Measurements from ENCODE around the gene LRRC57.
A peak's percentile ranks its signal among the peaks of the same experiment; 100 is the strongest.

Gene LRRC57

GRCh38 chr15:42592716-42593115, 44.1 kb upstream of the LRRC57 start:
- no peak overlapping the region for H3K23ac ChIP-seq (ENCODE audit: low read length in 2 of 2)
- H3K4me2 ChIP-seq (ENCODE audit: low read length, poor library complexity, severe bottlenecking) = no peak overlapping the region
- no peaks in the 10 kb centered on the region for H3K9me3 ChIP-seq (ENCODE audit: control insufficient read depth, low read length)
- H2BK15ac ChIP-seq (ENCODE audit: low read depth, poor library complexity, severe bottlenecking) = no peak overlapping the region
- H4K91ac ChIP-seq (ENCODE audit: low read length) = no peak overlapping the region
- no peak for DNase-seq
- H2AK5ac ChIP-seq (ENCODE audit: low read length, severe bottlenecking) = no peak overlapping the region
- H3K18ac ChIP-seq (ENCODE audit: low read depth in 1 of 2, low read length in 2 of 2) = no peak overlapping the region
- no peak overlapping the region for H2BK5ac ChIP-seq (ENCODE audit: low read depth, low read length, poor library complexity, severe bottlenecking)
- no peaks in the 10 kb centered on the region for H3K27me3 ChIP-seq (ENCODE audit: control insufficient read depth in 1 of 2, insufficient read depth in 1 of 2, low read length in 2 of 2)
- no peak overlapping the region for H3K27ac ChIP-seq (ENCODE audit: low read length, poor library complexity, severe bottlenecking)
- no peak overlapping the region for H3K14ac ChIP-seq (ENCODE audit: low read length in 2 of 2)
- no peak overlapping the region for H2BK12ac ChIP-seq (ENCODE audit: low read length in 2 of 2)
- no peak overlapping the region for H4K8ac ChIP-seq (ENCODE audit: low read length)
- 98% methylated on average over 3 of the region's 3 CpGs for WGBS
- peak overlapping the region; percentile 85 for H3K9ac ChIP-seq (ENCODE audit: low read length)
- H3K36me3 ChIP-seq (ENCODE audit: control insufficient read depth in 1 of 2, insufficient read depth in 2 of 2, low read depth in 1 of 2, low read length in 2 of 2) = peaks cover 0 to 2% of the 10 kb centered on the region in 2 experiments
- H3K79me1 ChIP-seq (replicated peaks; ENCODE audit: low read length, poor library complexity, severe bottlenecking) = peaks cover 24% of the 10 kb centered on the region
- no peak overlapping the region for H2BK120ac ChIP-seq (ENCODE audit: low read depth, low read length)
- no peak overlapping the region for H3K4ac ChIP-seq (ENCODE audit: low read depth in 1 of 2, low read length in 2 of 2)
- H3K4me1 ChIP-seq (ENCODE audit: control insufficient read depth, insufficient read depth, low read depth, low read length) = no peaks in the 10 kb centered on the region
- no peak overlapping the region for H2AFZ ChIP-seq (ENCODE audit: low read depth, low read length)
- H3K4me3 ChIP-seq (ENCODE audit: insufficient read depth in 1 of 2, low read depth in 1 of 2, low read length in 2 of 2) = peak overlapping the region in 1 of 2 experiments; percentile 45

- Histone ChIP-seq H2BK5ac (ENCODE audit: low read depth, low read length, poor library complexity, severe bottlenecking) (no peak overlapping the region), H2BK120ac (ENCODE audit: low read depth, low read length) (no peak overlapping the region)
Measured at GRCh38 chr15:42591238-42591934, 42.8 kb upstream of the LRRC57 start.

GRCh38 chr15:42590619-42591237, 42.1 kb upstream of the LRRC57 start:
- no peak for DNase-seq
- no peak overlapping the region for H2BK15ac ChIP-seq (ENCODE audit: low read depth, poor library complexity, severe bottlenecking)
- peaks cover 20% of the 10 kb centered on the region for H3K79me1 ChIP-seq (replicated peaks; ENCODE audit: low read length, poor library complexity, severe bottlenecking)
- peaks cover 6 to 8% of the 10 kb centered on the region in 2 experiments for H3K36me3 ChIP-seq (ENCODE audit: control insufficient read depth in 1 of 2, insufficient read depth in 2 of 2, low read depth in 1 of 2, low read length in 2 of 2)
- no peak overlapping the region for H2AFZ ChIP-seq (ENCODE audit: low read depth, low read length)
- H3K23ac ChIP-seq (ENCODE audit: low read length in 2 of 2) = no peak overlapping the region
- no peak overlapping the region for H2BK5ac ChIP-seq (ENCODE audit: low read depth, low read length, poor library complexity, severe bottlenecking)
- no peak overlapping the region for H4K8ac ChIP-seq (ENCODE audit: low read length)
- H3K27ac ChIP-seq (ENCODE audit: low read length, poor library complexity, severe bottlenecking) = no peak overlapping the region
- H3K4me1 ChIP-seq (ENCODE audit: control insufficient read depth, insufficient read depth, low read depth, low read length) = peaks cover 2% of the 10 kb centered on the region
- H3K4me2 ChIP-seq (ENCODE audit: low read length, poor library complexity, severe bottlenecking) = no peak overlapping the region
- H4K91ac ChIP-seq (ENCODE audit: low read length) = no peak overlapping the region
- no peak overlapping the region for H3K14ac ChIP-seq (ENCODE audit: low read length in 2 of 2)
- H3K27me3 ChIP-seq (ENCODE audit: control insufficient read depth in 1 of 2, insufficient read depth in 1 of 2, low read length in 2 of 2) = no peaks in the 10 kb centered on the region
- WGBS = 96% methylated on average over 5 of the region's 5 CpGs
- no peak overlapping the region for H3K18ac ChIP-seq (ENCODE audit: low read depth in 1 of 2, low read length in 2 of 2)
- H2BK120ac ChIP-seq (ENCODE audit: low read depth, low read length) = no peak overlapping the region
- H2BK12ac ChIP-seq (ENCODE audit: low read length in 2 of 2) = no peak overlapping the region
- H3K9ac ChIP-seq (ENCODE audit: low read length) = no peak overlapping the region
- no peak overlapping the region for H3K4me3 ChIP-seq (ENCODE audit: insufficient read depth in 1 of 2, low read depth in 1 of 2, low read length in 2 of 2)
- no peaks in the 10 kb centered on the region for H3K9me3 ChIP-seq (ENCODE audit: control insufficient read depth, low read length)
- no peak overlapping the region for H3K4ac ChIP-seq (ENCODE audit: low read depth in 1 of 2, low read length in 2 of 2)
- H2AK5ac ChIP-seq (ENCODE audit: low read length, severe bottlenecking) = no peak overlapping the region

More at GRCh38 chr15:42591238-42591934, 42.8 kb upstream of the LRRC57 start:
- over 99% methylated on average over 7 of the region's 10 CpGs for WGBS
- Histone ChIP-seq H4K8ac (ENCODE audit: low read length) (no peak overlapping the region), H4K91ac (ENCODE audit: low read length) (no peak overlapping the region), H3K27ac (ENCODE audit: low read length, poor library complexity, severe bottlenecking) (no peak overlapping the region), H3K4me1 (ENCODE audit: control insufficient read depth, insufficient read depth, low read depth, low read length) (no peaks in the 10 kb centered on the region), H3K23ac (ENCODE audit: low read length in 2 of 2) (no peak overlapping the region), H3K14ac (ENCODE audit: low read length in 2 of 2) (no peak overlapping the region), H3K4ac (ENCODE audit: low read depth in 1 of 2, low read length in 2 of 2) (no peak overlapping the region), H3K36me3 (ENCODE audit: control insufficient read depth in 1 of 2, insufficient read depth in 2 of 2, low read depth in 1 of 2, low read length in 2 of 2) (peaks cover 2% of the 10 kb centered on the region in 2 experiments), H2BK12ac (ENCODE audit: low read length in 2 of 2) (no peak overlapping the region), H3K18ac (ENCODE audit: low read depth in 1 of 2, low read length in 2 of 2) (no peak overlapping the region), H3K9ac (ENCODE audit: low read length) (no peak overlapping the region), H3K4me2 (ENCODE audit: low read length, poor library complexity, severe bottlenecking) (no peak overlapping the region), H2BK15ac (ENCODE audit: low read depth, poor library complexity, severe bottlenecking) (no peak overlapping the region), H3K9me3 (ENCODE audit: control insufficient read depth, low read length) (no peaks in the 10 kb centered on the region), H3K4me3 (ENCODE audit: insufficient read depth in 1 of 2, low read depth in 1 of 2, low read length in 2 of 2) (no peak overlapping the region), H3K79me1 (replicated peaks; ENCODE audit: low read length, poor library complexity, severe bottlenecking) (peaks cover 21% of the 10 kb centered on the region), H2AFZ (ENCODE audit: low read depth, low read length) (no peak overlapping the region), H2AK5ac (ENCODE audit: low read length, severe bottlenecking) (no peak overlapping the region), H3K27me3 (ENCODE audit: control insufficient read depth in 1 of 2, insufficient read depth in 1 of 2, low read length in 2 of 2) (no peaks in the 10 kb centered on the region)
- peak; percentile 43 for DNase-seq

- H3K9me3 ChIP-seq (ENCODE audit: control insufficient read depth, low read length) = no peaks in the 10 kb centered on the region
- no peaks in the 10 kb centered on the region for H3K27me3 ChIP-seq (ENCODE audit: control insufficient read depth in 1 of 2, insufficient read depth in 1 of 2, low read length in 2 of 2)
- peaks cover 14% of the 10 kb centered on the region for H3K79me1 ChIP-seq (replicated peaks; ENCODE audit: low read length, poor library complexity, severe bottlenecking)
- H3K9ac ChIP-seq (ENCODE audit: low read length) = no peak overlapping the region
- H4K91ac ChIP-seq (ENCODE audit: low read length) = no peak overlapping the region
- no peak overlapping the region for H3K23ac ChIP-seq (ENCODE audit: low read length in 2 of 2)
- peaks cover 7% of the 10 kb centered on the region for H3K4me1 ChIP-seq (ENCODE audit: control insufficient read depth, insufficient read depth, low read depth, low read length)
- H2AFZ ChIP-seq (ENCODE audit: low read depth, low read length) = no peak overlapping the region
- H2AK5ac ChIP-seq (ENCODE audit: low read length, severe bottlenecking) = peak overlapping the region; percentile 31
- H2BK5ac ChIP-seq (ENCODE audit: low read depth, low read length, poor library complexity, severe bottlenecking) = peak overlapping the region; percentile 37
- peak overlapping the region; percentile 38 for H3K4me2 ChIP-seq (ENCODE audit: low read length, poor library complexity, severe bottlenecking)
- no peak overlapping the region for H2BK12ac ChIP-seq (ENCODE audit: low read length in 2 of 2)
- 69% methylated on average over 4 of the region's 4 CpGs for WGBS
- H3K36me3 ChIP-seq (ENCODE audit: control insufficient read depth in 1 of 2, insufficient read depth in 2 of 2, low read depth in 1 of 2, low read length in 2 of 2) = peaks cover 4 to 10% of the 10 kb centered on the region in 2 experiments
- no peak overlapping the region for H4K8ac ChIP-seq (ENCODE audit: low read length)
- H3K14ac ChIP-seq (ENCODE audit: low read length in 2 of 2) = no peak overlapping the region
- no peak overlapping the region for H3K4me3 ChIP-seq (ENCODE audit: insufficient read depth in 1 of 2, low read depth in 1 of 2, low read length in 2 of 2)
- peak overlapping the region; percentile 85 for H3K27ac ChIP-seq (ENCODE audit: low read length, poor library complexity, severe bottlenecking)
- DNase-seq = no peak
- H3K4ac ChIP-seq (ENCODE audit: low read depth in 1 of 2, low read length in 2 of 2) = no peak overlapping the region
- H2BK120ac ChIP-seq (ENCODE audit: low read depth, low read length) = no peak overlapping the region
- no peak overlapping the region for H2BK15ac ChIP-seq (ENCODE audit: low read depth, poor library complexity, severe bottlenecking)
- H3K18ac ChIP-seq (ENCODE audit: low read depth in 1 of 2, low read length in 2 of 2) = no peak overlapping the region
Measured at GRCh38 chr15:42584031-42584765, 35.6 kb upstream of the LRRC57 start.
